ENCODE results near the gene SPPL3. TPM values are rescaled to one million over a fixed set of nuclear protein-coding genes. Genes with fewer than 3 reads are reported as not detected.

The SPPL3 gene
- total RNA-seq, 2 donors from 2014 or later: 31.6 TPM

DNA sequence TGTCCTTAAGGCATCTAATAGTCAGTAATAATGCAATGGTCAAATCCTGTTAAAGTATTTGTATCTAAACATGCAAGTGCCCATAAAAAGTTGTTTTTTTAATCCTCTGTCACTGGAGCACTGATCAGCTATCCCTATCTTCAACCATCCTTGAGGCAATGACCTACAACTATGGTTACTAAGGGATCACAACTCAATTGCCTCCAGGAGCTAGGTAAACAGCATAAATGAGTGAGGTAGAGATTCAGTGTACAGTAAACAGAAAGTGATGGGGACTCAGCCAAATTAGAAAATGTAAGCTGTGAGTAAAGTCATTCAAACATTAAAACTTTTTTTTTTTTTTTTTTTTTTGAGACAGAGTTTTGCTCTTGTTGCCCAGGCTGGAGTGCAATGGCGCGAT lies 18.6 kb downstream of the SPPL3 start:
- no peak for DNase-seq (ENCODE audit: low spot score)
- intact Hi-C loops (cut with DNase I): no loop called here

DNA sequence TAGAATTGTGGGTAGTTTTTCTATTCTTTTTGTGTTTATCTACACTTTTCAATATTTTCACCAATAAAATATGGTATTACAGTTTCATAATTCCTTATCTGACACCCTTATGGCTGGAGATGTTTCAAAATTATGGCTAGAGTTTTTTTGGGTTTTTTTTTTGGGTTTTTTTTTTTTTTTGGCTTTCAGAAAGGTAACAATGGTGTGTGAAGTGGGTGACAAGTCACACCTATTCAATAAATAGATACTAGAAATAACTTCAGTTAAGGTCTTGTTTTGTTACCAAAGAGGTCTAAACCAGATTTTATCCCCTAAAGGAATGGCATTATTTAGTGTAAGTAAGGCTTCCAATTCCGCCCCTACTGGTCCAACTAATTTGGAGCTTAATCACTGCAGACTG lies 19.5 kb downstream of the SPPL3 start:
- DNase-seq (ENCODE audit: low spot score): no peak
- intact Hi-C loops (cut with DNase I): no loop called here

DNA sequence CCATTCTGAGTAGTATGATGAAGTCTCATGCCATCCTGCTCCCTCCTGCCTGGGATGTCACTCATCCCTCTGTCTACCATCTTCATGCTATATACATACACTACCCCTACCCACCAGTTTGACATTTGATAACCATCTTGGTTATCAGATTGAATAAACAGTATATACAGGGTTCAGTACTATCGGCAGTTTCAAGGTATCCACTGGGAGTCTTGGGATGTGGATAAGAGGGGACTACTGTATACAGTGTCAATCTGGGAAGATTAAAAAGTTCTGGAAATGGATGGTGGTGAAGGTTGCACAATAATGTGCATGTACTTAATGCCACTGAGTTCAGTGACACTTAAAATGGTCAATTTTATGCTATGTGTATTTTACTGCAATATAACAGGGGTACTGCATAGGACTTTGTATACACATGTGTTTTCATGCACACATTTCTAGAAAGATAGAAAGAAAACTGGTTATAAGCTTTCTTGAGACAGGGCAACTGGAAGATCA lies 22.1 kb downstream of the SPPL3 start:
- no peak for DNase-seq (ENCODE audit: low spot score)

DNA sequence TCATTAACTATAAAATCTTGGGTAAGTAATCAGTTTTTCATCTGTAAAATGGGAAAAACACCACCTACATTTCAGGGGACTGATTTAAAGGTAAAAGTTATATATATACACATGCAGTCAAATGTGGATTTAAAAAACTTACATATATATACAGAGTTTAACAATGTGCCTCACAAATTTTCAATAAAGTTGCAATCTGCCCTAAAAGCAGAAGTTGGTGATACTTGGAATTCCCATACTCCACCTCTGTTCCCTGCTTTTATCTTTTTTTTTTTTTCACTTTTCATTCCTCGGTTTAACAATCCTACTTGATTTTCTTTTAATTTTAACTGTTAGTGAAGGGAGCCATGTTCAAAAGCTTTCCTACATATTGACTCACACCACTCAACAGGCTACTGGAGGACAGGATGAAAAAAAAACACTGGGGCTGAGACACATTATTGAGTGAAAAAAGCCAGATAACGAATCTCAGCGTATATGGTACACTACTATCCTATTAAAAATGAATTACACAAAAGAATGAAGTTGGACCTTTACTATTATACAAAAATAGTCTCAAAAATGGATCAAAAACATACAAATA lies 24.3 kb downstream of the SPPL3 start:
- DNase-seq (ENCODE audit: low spot score): no peak
- intact Hi-C loops (cut with DNase I): no loop called here

More for the DNA sequence above, 22.1 kb downstream of the SPPL3 start:
- intact Hi-C loops (cut with DNase I): no loop called here

DNA sequence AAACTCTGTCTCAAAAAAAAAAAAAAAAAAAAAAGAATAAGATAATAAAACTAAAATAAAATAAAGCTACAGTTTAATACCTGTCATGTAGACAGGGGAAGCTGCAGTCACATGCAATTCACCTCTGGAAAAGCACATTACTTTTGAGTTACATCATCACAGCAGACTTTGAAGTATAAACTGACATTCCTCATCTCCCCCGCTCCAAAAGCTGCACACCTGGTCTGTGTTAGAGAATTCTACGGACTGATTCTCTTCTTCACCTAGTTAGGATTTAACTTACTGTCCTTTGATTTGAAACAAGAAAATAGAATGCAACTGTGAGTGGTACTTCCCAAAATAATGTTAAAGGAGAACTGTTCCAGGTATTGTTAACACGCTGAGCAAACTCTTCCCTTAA lies 25.1 kb downstream of the SPPL3 start:
- intact Hi-C loops (cut with DNase I): no loop called here

DNA sequence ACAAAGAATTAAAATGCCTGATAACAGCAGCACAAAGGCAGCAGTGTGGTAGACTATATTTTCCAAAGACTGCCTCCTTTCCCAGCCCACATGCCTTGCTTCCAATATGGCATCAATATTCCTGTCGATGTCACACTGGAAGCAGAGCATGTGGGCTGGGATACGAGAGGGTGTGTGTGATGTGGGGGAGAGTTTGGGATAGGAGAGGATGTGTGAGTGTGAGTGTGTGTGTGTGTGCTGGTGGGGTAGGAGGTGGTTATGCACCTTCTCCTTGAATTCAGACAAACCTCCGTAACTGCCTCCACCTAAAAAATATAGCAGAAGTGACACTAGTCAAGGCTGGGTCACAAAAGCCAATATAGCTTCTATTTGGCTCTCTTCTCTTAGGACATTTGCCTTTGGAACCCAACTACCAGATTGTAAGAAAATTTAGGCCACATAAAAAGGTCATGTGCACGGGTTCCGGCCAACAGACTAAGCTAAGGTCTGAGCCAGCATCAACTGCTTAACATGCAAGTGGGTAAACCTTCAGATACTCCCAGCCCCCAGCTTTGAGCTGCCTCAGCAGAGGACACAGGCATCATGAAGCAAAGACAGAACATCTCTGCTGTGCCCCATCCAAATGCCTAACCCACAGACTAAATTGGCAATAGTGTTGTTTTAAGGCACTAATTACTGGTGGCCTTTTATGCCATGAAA lies 29.5 kb downstream of the SPPL3 start:
- intact Hi-C loops (cut with DNase I): no loop called here
- no peak for DNase-seq (ENCODE audit: low spot score)

More for the DNA sequence above, 25.1 kb downstream of the SPPL3 start:
- DNase-seq (ENCODE audit: low spot score): no peak

DNA sequence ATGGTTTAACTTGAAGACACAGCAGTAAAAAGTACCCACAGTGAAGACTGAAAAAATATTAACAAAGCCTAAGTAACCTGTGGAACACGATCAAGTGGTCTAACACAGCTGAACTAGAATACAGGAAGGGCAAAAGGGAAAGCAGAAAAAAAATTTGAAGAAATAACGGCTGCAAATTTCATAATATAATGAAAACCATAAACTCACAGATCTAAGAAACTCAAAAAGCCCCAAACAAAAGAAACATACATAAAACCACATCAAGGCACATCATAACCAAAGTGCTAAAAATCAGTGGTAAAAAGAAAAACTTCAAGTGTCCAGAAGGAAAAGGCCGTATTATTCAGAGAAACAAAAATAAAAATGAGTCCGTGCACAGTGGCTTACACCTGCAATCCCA lies 30.9 kb downstream of the SPPL3 start:
- no peak for DNase-seq (ENCODE audit: low spot score)
- intact Hi-C loops (cut with DNase I): no loop called here

DNA sequence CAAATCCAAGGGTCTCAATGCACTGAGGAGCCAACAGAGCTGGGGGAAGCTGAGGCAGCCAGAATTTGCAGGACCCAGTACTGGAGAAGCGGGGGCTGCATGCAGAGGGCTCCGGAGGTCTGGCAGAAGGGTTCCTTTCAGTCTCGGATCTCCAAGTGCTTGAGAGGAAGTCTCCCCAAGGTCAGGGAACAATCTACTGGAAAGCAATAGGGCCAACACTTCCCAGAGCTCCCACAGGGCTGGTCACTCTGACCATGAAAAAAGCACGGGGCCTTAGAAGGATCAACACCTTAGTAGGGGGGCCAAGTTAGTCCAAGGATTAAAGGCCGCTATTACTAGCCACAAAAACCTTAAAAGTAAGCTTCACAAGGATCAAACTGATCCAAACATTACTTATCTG lies 31.7 kb downstream of the SPPL3 start:
- intact Hi-C loops (cut with DNase I): no loop called here
- no peak for DNase-seq (ENCODE audit: low spot score)

DNA sequence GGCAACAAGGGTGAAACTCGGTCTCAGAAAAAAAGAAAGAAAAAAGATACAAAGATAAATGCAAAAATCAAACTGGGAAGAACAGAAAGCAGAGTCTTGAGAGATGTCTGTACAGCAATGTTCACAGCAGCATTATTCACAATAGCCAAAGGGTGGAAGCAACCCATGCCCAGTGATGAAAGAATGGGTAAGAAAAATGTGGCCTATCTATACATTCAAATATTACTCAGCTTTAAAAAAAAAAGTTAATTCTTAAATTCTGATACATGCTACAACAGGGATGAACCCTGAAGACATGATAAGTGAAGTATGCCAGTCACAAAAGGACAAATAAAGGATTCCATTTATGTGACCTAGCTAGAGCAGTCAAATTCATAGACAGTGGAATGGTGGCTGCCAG lies 33.7 kb downstream of the SPPL3 start:
- no peak for DNase-seq (ENCODE audit: low spot score)
- intact Hi-C loops (cut with DNase I): no loop called here

DNA sequence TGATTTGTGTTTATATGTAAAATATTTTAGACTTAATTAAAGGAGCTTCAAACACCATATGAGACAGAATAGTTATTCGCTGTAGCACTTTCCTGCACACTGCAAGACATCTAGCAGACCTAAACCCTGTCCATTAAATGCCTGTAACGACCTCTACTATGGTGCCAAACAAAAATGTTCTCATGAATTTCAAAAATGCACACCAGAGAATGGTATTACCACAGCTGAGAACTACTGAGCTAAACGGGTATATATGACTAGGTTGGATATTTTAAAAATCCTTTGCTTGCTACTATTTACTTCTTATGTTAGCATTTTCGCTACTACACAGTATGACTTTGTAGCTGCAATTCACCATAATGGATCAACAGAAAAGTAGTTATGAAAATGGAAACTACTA lies 34.8 kb downstream of the SPPL3 start:
- intact Hi-C loops (cut with DNase I): no loop called here
- DNase-seq (ENCODE audit: low spot score): no peak

DNA sequence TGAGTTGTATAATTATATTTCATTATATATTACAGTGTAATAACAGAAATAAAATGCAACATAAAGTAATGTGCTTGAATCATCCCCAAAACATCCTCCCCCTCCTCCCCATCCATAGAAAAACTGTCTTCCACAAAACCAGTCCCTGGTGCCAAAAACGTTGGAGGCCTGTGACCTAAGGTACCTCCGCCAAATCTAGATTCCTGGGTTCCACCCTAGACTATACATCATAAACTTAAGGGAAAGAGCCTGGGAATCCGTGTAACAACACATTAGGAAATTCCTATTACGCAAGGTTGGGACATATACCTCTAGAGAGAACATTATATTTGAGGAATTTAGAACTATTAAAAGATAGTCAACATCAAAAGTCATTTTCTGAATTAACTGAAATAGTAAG lies 38.0 kb downstream of the SPPL3 start:
- intact Hi-C loops (cut with DNase I): no loop called here
- no peak for DNase-seq (ENCODE audit: low spot score)

DNA sequence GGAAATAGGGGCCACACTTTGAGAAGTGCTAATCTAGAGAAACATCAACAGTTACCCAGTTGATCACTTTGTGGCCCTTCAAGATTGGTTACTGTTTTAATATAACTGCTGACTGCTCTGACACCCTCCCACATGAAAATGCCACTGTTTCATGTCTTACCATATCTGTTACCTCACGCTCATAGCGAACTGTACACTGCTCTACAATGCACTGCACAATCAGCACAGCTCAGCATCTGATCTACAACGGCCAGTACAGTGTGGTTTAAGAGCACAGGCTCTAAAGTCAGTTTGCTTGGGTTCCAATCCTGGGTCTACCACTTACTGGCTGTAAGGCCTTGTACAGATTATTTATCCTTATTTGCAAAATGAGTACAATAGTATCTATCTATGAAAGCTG lies 39.1 kb downstream of the SPPL3 start:
- intact Hi-C loops (cut with DNase I): no loop called here

DNA sequence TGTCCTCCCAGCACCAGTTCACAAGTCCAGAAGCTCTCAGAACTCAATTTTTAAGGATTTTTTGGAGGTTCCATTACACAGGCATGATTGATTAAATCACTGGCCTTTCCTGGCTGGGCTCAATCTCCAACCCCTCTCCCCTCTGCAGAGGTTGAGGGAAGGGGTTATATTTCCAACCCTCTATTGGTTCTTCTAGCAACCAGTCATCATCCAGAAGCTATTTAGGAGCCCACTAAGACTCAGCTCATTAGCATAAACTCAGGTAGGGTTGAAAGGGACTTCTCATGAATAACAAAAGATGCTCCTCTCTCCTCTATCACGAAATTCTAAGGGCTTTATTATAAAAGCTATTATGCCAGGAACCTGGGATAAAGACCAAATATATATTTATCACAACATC lies 41.5 kb downstream of the SPPL3 start:
- intact Hi-C loops (cut with DNase I): no loop called here
- no peak for DNase-seq (ENCODE audit: low spot score)

More for the DNA sequence above, 39.1 kb downstream of the SPPL3 start:
- no peak for DNase-seq (ENCODE audit: low spot score)

DNA sequence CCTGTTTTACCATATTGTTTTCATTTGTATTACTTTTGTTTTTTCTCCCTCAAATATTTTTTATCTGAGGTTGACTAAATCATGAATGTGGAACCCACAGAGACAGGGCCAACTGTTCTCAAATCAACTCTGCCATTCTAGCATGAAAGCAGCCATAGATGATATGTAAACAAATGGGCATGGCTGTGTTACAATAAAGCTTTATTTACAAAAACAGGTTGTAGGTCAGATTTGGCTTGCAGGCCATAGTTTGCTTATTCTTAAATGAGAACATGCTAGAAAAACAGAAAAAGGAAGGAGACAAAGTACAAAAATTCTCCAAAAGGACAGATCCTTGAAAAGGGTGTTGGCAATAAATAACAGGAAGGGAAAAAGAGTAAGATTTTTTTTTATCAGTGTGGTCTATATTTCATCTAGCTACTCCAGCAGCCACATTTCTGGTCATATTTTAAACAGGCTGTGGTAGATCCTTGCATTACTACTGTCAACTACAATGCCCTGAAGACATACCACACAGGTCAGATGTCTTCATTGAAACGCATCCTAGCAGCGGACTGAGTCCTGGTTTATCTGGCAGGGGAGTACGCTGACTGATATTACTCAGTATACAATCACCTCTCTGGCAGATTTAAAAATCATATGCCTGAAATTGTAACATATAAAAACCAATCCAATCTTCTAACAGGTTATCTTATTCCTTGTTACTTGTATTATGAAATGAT lies 42.9 kb downstream of the SPPL3 start:
- intact Hi-C loops (cut with DNase I): no loop called here
- DNase-seq (ENCODE audit: low spot score): no peak

DNA sequence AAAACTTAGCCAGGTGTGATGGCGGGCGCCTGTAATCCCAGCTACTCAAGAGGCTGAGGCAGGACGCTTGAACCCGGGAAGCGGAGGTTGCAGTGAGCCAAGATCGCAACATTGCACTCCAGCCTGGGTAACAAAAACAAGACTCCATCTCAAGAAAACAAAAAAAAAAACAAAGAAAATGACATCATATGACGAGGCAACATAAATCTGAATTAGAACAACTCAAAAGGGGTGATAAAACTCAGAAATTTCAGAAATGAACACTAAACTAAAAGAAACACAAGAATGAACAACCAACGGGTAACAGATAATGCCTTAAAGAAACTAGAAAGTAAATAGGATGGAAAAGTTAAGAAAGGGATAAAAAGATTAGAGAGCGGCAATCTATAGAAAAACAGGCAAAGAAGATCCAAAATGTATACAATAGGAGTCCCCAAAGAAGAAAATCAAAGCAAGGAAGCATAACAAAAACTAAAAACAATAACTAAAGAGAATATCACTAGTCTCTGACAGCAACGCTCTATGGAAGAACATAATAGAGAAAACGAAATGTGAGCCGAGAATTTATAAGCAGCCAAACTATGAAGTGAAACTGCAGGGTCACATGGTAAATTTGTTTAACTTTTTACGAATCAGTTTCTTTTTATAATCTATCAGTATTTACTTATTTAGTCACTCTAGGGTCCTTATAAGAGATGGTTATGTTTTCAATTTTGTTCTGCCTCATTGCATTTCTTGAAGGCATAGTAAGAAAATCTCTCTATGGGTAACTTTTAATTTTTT lies 45.7 kb downstream of the SPPL3 start:
- DNase-seq (ENCODE audit: low spot score): no peak
- intact Hi-C loops (cut with DNase I): no loop called here

DNA sequence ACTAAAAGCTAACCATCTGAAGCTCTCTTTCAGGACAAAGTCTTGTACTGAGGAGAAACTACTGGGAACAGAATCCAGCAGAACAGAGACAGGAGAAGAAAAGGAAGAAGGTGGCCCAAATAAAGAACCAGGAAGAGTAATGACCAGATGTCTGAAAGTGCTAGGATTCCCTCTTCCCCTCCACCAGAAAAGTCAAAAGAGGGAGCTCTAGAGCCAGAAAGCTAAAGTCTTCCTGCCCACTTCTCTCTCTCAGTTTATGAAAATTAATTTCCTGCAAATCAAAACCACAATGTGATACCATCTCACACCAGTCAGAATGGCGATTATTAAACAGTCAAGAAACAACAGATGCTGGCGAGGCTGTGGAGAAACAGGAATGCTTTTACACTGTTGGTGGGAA lies 47.2 kb downstream of the SPPL3 start:
- intact Hi-C loops (cut with DNase I): no loop called here
- no peak for DNase-seq (ENCODE audit: low spot score)

DNA sequence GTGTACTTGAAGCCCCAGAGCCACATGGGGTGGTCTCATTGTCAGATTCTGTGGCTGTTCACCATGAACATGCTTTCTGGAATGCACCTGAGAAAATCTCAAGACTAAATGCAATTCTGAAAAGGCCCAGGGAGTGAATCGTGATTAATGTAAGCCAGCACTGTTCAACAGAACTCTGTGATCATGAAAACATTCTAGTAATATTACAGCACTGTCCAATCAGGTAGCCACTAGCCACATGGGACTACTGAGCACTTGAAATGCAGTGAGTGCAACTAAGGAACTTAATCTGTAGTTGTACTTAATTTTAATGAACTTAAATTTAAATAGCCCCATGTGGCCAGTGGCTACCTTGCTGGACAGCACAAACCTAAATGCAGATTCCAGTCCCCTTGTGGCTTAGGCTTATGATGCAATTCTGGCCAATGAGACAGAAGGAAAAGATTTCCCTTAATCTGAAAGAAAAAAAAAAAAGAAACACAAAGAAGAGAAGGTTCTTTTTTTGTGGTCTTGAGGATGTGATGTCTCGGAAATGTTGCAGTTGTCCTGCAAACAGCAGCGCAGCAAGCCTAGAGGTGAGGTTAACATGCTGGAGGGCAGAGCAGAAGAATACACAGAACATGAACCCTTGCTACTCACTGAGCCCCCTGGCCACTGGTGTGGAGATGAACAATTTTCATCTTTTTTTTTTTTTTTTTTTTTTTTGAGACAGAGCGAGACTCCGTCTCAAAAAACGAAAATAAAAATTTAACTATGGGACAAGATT lies 48.2 kb downstream of the SPPL3 start:
- intact Hi-C loops (cut with DNase I): no loop called here
- DNase-seq (ENCODE audit: low spot score): no peak

DNA sequence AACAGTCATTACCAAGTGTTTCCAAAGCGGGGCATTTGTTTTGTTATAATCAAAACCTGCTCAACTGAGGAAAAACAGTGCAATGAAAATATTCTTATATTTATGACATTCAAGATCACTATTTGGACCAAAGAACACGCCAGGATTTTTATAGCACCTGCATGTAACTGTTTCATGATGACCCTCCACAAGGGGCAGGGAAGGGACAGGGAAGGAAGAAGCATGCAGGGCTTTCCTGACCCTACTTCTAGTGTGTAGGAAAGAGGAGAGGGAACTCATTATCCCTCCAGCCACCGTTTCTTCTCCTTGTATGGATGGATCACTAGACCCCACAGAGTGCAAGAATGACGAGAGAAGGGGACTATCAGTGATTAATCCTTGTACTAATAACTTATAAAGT lies 49.4 kb downstream of the SPPL3 start:
- no peak for DNase-seq (ENCODE audit: low spot score)
- intact Hi-C loops (cut with DNase I): no loop called here

DNA sequence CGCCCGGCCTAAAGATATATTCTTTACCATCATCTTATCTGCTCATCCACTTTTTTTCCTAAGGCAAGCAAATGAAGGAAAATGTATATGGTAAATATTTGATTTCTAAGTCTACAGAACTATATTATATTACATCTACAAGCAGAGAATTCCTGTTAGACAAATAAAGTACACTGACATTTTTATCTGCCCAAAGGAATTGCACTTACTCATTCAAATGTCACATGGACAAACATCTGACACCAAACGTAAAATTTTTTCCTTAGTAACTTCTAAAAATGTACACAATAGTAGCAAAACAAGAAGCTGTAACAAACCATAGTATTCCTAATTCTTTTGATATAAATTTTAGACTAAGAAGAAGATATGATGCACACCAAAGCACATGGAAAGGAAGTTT lies 51.0 kb downstream of the SPPL3 start:
- intact Hi-C loops (cut with DNase I): no loop called here
- no peak for DNase-seq (ENCODE audit: low spot score)

Data from posterior vena cava (tissue), 2 donors.